ENCODE data around the gene CROCC. TPM values are rescaled to one million over a fixed set of nuclear protein-coding genes. Genes with fewer than 3 reads are reported as not detected.

Gene CROCC
- total and polyA plus RNA-seq, 2 experiments from 2014 or later, result 15.1 to 106 TPM

DNA sequence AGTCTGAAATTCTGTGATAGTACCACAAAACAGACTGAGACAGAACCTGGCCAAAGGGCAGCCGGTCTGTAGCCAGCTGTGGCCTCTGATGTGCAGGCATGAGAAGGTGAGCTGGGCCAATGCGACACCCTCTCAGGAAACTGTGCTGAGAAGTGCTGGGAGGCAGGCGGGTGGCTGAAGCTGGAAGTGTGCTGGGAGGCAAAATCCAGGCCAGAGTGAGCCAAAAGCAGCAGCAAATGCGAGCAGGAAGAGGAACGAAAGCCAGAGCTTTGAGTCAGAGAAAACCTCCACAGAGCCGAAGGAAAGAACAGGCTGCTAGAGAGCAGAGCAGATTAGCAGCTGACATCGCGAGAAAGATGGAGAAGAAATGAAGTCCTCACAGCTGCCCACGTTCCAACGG lies 100.2 kb downstream of the CROCC start:
- Histone ChIP-seq H3K27ac (ENCODE audit: low read depth) (no peak overlapping the region), H3K79me2 (replicated peaks; ENCODE audit: insufficient read depth) (no peaks in the 10 kb centered on the region), H3F3A (replicated peaks; ENCODE audit: low read depth) (peaks cover 5% of the 10 kb centered on the region; the same call in 1 of the 2 replicates), H3K27me3 (ENCODE audit: insufficient read depth) (no peaks in the 10 kb centered on the region), H3K4me2 (no peak overlapping the region), H4K20me1 (replicated peaks; ENCODE audit: insufficient read depth) (peaks cover 8% of the 10 kb centered on the region), H3K4me3 (no peak overlapping the region), H3K9me2 (ENCODE audit: insufficient read depth) (no peaks in the 10 kb centered on the region), H3K36me3 (ENCODE audit: insufficient read depth) (peaks cover 37% of the 10 kb centered on the region), H2AFZ (no peak overlapping the region), H3K4me1 (ENCODE audit: insufficient read depth) (no peaks in the 10 kb centered on the region)
- no peaks in the 10 kb centered on the region for H3K9me3 Mint-ChIP-seq
- no peak overlapping the region for H3K4me3 Mint-ChIP-seq
- peaks cover 1% of the 10 kb centered on the region for H3K27me3 Mint-ChIP-seq (ENCODE audit: insufficient read depth, low read depth, poor library complexity)
- TF ChIP-seq, protein P1, sequence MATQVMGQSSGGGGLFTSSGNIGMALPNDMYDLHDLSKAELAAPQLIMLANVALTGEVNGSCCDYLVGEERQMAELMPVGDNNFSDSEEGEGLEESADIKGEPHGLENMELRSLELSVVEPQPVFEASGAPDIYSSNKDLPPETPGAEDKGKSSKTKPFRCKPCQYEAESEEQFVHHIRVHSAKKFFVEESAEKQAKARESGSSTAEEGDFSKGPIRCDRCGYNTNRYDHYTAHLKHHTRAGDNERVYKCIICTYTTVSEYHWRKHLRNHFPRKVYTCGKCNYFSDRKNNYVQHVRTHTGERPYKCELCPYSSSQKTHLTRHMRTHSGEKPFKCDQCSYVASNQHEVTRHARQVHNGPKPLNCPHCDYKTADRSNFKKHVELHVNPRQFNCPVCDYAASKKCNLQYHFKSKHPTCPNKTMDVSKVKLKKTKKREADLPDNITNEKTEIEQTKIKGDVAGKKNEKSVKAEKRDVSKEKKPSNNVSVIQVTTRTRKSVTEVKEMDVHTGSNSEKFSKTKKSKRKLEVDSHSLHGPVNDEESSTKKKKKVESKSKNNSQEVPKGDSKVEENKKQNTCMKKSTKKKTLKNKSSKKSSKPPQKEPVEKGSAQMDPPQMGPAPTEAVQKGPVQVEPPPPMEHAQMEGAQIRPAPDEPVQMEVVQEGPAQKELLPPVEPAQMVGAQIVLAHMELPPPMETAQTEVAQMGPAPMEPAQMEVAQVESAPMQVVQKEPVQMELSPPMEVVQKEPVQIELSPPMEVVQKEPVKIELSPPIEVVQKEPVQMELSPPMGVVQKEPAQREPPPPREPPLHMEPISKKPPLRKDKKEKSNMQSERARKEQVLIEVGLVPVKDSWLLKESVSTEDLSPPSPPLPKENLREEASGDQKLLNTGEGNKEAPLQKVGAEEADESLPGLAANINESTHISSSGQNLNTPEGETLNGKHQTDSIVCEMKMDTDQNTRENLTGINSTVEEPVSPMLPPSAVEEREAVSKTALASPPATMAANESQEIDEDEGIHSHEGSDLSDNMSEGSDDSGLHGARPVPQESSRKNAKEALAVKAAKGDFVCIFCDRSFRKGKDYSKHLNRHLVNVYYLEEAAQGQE (IDR thresholded peaks at IDR 0.05; ENCODE audit: unreplicated experiment), result no peak
- TF ChIP-seq EZH2 (IDR thresholded peaks at IDR 0.05; ENCODE audit: low read depth, unreplicated experiment) (no peak), ZNF331 (CRISPR knock-in tag; IDR thresholded peaks at IDR 0.05; ENCODE audit: low read depth) (no peak), NANOG (IDR thresholded peaks at IDR 0.05; ENCODE audit: borderline replicate concordance) (no peak), EZH2phosphoT487 (IDR thresholded peaks at IDR 0.05; ENCODE audit: unreplicated experiment) (no peak), JUNB (IDR thresholded peaks at IDR 0.05; ENCODE audit: unreplicated experiment) (no peak), ZNF114 (CRISPR knock-in tag; IDR thresholded peaks at IDR 0.05) (no peak), POLR2AphosphoS5 (IDR thresholded peaks at IDR 0.05; ENCODE audit: low read depth) (no peak), STAT1 (IDR thresholded peaks at IDR 0.05; ENCODE audit: unreplicated experiment) (no peak)
- TF ChIP-seq, protein P2, sequence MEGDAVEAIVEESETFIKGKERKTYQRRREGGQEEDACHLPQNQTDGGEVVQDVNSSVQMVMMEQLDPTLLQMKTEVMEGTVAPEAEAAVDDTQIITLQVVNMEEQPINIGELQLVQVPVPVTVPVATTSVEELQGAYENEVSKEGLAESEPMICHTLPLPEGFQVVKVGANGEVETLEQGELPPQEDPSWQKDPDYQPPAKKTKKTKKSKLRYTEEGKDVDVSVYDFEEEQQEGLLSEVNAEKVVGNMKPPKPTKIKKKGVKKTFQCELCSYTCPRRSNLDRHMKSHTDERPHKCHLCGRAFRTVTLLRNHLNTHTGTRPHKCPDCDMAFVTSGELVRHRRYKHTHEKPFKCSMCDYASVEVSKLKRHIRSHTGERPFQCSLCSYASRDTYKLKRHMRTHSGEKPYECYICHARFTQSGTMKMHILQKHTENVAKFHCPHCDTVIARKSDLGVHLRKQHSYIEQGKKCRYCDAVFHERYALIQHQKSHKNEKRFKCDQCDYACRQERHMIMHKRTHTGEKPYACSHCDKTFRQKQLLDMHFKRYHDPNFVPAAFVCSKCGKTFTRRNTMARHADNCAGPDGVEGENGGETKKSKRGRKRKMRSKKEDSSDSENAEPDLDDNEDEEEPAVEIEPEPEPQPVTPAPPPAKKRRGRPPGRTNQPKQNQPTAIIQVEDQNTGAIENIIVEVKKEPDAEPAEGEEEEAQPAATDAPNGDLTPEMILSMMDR (conservative IDR thresholded peaks at IDR 0.05; ENCODE audit: low read depth in 2 of 2), result no peak
- TF ChIP-seq, protein P3, sequence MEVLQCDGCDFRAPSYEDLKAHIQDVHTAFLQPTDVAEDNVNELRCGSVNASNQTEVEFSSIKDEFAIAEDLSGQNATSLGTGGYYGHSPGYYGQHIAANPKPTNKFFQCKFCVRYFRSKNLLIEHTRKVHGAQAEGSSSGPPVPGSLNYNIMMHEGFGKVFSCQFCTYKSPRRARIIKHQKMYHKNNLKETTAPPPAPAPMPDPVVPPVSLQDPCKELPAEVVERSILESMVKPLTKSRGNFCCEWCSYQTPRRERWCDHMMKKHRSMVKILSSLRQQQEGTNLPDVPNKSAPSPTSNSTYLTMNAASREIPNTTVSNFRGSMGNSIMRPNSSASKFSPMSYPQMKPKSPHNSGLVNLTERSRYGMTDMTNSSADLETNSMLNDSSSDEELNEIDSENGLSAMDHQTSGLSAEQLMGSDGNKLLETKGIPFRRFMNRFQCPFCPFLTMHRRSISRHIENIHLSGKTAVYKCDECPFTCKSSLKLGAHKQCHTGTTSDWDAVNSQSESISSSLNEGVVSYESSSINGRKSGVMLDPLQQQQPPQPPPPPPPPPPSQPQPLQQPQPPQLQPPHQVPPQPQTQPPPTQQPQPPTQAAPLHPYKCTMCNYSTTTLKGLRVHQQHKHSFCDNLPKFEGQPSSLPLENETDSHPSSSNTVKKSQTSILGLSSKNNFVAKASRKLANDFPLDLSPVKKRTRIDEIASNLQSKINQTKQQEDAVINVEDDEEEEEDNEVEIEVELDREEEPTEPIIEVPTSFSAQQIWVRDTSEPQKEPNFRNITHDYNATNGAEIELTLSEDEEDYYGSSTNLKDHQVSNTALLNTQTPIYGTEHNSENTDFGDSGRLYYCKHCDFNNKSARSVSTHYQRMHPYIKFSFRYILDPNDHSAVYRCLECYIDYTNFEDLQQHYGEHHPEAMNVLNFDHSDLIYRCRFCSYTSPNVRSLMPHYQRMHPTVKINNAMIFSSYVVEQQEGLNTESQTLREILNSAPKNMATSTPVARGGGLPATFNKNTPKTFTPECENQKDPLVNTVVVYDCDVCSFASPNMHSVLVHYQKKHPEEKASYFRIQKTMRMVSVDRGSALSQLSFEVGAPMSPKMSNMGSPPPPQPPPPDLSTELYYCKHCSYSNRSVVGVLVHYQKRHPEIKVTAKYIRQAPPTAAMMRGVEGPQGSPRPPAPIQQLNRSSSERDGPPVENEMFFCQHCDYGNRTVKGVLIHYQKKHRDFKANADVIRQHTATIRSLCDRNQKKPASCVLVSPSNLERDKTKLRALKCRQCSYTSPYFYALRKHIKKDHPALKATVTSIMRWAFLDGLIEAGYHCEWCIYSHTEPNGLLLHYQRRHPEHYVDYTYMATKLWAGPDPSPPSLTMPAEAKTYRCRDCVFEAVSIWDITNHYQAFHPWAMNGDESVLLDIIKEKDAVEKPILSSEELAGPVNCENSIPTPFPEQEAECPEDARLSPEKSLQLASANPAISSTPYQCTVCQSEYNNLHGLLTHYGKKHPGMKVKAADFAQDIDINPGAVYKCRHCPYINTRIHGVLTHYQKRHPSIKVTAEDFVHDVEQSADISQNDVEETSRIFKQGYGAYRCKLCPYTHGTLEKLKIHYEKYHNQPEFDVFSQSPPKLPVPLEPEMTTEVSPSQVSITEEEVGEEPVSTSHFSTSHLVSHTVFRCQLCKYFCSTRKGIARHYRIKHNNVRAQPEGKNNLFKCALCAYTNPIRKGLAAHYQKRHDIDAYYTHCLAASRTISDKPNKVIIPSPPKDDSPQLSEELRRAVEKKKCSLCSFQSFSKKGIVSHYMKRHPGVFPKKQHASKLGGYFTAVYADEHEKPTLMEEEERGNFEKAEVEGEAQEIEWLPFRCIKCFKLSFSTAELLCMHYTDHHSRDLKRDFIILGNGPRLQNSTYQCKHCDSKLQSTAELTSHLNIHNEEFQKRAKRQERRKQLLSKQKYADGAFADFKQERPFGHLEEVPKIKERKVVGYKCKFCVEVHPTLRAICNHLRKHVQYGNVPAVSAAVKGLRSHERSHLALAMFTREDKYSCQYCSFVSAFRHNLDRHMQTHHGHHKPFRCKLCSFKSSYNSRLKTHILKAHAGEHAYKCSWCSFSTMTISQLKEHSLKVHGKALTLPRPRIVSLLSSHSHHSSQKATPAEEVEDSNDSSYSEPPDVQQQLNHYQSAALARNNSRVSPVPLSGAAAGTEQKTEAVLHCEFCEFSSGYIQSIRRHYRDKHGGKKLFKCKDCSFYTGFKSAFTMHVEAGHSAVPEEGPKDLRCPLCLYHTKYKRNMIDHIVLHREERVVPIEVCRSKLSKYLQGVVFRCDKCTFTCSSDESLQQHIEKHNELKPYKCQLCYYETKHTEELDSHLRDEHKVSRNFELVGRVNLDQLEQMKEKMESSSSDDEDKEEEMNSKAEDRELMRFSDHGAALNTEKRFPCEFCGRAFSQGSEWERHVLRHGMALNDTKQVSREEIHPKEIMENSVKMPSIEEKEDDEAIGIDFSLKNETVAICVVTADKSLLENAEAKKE (CRISPR knock-in tag; IDR thresholded peaks at IDR 0.05), result no peak
- TF ChIP-seq, protein P4, sequence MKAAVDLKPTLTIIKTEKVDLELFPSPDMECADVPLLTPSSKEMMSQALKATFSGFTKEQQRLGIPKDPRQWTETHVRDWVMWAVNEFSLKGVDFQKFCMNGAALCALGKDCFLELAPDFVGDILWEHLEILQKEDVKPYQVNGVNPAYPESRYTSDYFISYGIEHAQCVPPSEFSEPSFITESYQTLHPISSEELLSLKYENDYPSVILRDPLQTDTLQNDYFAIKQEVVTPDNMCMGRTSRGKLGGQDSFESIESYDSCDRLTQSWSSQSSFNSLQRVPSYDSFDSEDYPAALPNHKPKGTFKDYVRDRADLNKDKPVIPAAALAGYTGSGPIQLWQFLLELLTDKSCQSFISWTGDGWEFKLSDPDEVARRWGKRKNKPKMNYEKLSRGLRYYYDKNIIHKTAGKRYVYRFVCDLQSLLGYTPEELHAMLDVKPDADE (IDR thresholded peaks at IDR 0.05), result no peak
- DNase-seq (ENCODE audit: low spot score), result no peak
- H3K27ac Mint-ChIP-seq, result no peak overlapping the region
- H3K36me3 Mint-ChIP-seq (ENCODE audit: low read depth), result peaks cover 69% of the 10 kb centered on the region
- H3K4me1 Mint-ChIP-seq, result no peaks in the 10 kb centered on the region
- ATAC-seq, result no peak
